Melanocyte of skin (primary cell): ENCODE measurements around the gene PRELID1. TPM values are rescaled to one million over a fixed set of nuclear protein-coding genes. Genes with fewer than 3 reads are reported as not detected.

ENCODE experiments used
- total RNA-seq, 2 donors: library from RNA; depleted of rRNA; stranded (reverse); fragments of >200 nt; gene quantifications; 2 replicates each; pipeline ENCODE4 v1.2.3, GENCODE V29; 2012

PRELID1 gene
- total RNA-seq, result 100 to 1,000 TPM; 155 to 194 TPM

GRCh38 chr5:177303121-177303924 lies at the start of gene PRELID1, which contains the start of gene RAB24:
Gene PRELID1 (plus strand): TSS chr5:177303799. CDS start chr5:177303986, 187 bp downstream.
Gene RAB24 (minus strand): TSS chr5:177303719. CDS start chr5:177303288, 431 bp downstream.

GRCh38 chr5:177311723-177312648 lies 8.4 kb downstream of the PRELID1 start, which contains the start of gene MXD3:
Gene MXD3 (minus strand): TSS chr5:177311898. CDS start chr5:177311830, 68 bp downstream.

GRCh38 chr5:177351392-177352329 lies 48.1 kb downstream of the PRELID1 start, which contains the start of gene LMAN2:
Gene LMAN2 (minus strand): TSS chr5:177351668. CDS start chr5:177351647, 21 bp downstream.

Other genes with a start within 250 kb of the PRELID1 start
- gene FGFR4, start 216.9 kb upstream of the PRELID1 start, total RNA-seq, result 1 to 10 TPM; 1.0 to 5.7 TPM
- gene NSD1, start 170.0 kb upstream of the PRELID1 start, total RNA-seq, result 10 to 100 TPM; 39.2 to 47.3 TPM
- 10 to 100 TPM; 13.4 to 14.7 TPM for gene RAB24, start 80 bp upstream of the PRELID1 start, total RNA-seq
- 10 to 100 TPM; 11.0 to 13.3 TPM for gene MXD3, start 8.1 kb downstream of the PRELID1 start, total RNA-seq
- gene LMAN2, start 47.9 kb downstream of the PRELID1 start, total RNA-seq, result 100 to 1,000 TPM; 263 to 342 TPM
- 10 to 100 TPM in 1 of 2 donors, 1 to 10 TPM in 1; 7.3 to 14.1 TPM for gene RGS14, start 54.1 kb downstream of the PRELID1 start, total RNA-seq
- gene SLC34A1, start 80.6 kb downstream of the PRELID1 start, total RNA-seq, result under 1 TPM; under 0.01 to 0.69 TPM
- not detected for gene PFN3, start 96.9 kb downstream of the PRELID1 start, total RNA-seq
- 1 to 10 TPM; 1.0 to 2.3 TPM for gene F12, start 105.8 kb downstream of the PRELID1 start, total RNA-seq
- gene GRK6, start 122.9 kb downstream of the PRELID1 start, total RNA-seq, result 10 to 100 TPM; 25.5 to 34.3 TPM
- gene PRR7, start 143.0 kb downstream of the PRELID1 start, total RNA-seq, result 10 to 100 TPM; 23.1 to 35.6 TPM
- gene DBN1, start 169.8 kb downstream of the PRELID1 start, total RNA-seq, result 10 to 100 TPM; 30.3 to 32.0 TPM
- gene PDLIM7, start 193.8 kb downstream of the PRELID1 start, total RNA-seq, result 10 to 100 TPM; 34.8 to 39.6 TPM
- gene DOK3, start 206.0 kb downstream of the PRELID1 start, total RNA-seq, result 1 to 10 TPM; 2.0 to 2.1 TPM
- gene DDX41, start 213.2 kb downstream of the PRELID1 start, total RNA-seq, result 10 to 100 TPM; 63.7 to 70.6 TPM